Activated CD4-positive, alpha-beta T cell treated with anti-CD3 and anti-CD28 coated beads, Interleukin-2, Interleukin-6, amounts not matched to agents 100 ng/mL and 50 ng/mL, durations not matched to agents 16 hours and 8 hours (primary cell): ENCODE results near the gene FOXO1.

Experiments
- DNase-seq: peaks from one replicate; pipeline ENCODE4 v3.0.0-alpha.2; 2020

The FOXO1 gene

DNA sequence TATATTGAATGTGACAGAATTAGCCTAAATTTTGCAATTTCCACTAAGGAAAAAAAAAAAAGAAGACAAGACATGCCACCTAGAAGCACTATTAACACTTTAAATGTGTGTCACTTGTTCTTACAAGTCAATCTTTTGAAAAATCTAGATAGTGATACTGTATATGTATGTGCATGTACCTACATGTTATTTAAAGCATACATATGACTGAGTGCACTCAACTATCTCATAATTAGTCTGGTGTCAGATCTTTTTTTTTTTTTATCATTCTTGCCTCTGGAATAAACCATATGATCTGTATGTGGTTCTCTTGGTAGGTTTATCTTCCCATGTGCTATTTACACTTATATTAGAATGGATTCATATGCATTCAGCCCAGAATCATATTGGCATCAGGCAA is 62.3 kb downstream of the FOXO1 start:
- DNase-seq, result no peak

DNA sequence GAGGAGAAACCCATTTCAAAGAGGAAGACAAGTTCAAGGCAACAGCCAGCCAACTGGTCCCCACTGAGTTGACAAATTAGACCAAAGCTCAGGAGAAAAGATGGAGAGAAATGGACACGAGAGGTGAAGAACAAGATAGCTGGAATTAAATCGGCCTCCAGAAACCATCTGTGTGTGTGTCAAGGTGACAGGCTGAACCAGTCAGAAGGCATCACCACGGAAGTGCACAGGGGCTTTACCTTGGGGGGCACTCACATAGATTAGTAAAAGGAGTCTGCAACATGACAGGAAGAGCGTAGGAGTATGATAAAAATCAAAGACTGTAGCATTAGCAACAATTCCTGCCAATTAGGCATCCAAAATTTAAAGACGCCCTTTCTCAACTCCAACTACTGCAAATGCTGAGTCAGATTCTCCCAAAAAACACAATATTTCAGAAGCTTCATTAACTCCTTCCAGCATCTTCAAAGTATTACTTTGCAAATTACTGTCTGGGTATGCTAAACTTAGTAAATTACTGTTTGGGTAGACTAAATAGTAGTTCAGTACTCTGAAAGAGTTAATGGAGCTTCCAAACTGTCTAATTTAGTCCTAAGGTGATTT is 66.2 kb downstream of the FOXO1 start:
- peak; percentile 33 for DNase-seq

DNA sequence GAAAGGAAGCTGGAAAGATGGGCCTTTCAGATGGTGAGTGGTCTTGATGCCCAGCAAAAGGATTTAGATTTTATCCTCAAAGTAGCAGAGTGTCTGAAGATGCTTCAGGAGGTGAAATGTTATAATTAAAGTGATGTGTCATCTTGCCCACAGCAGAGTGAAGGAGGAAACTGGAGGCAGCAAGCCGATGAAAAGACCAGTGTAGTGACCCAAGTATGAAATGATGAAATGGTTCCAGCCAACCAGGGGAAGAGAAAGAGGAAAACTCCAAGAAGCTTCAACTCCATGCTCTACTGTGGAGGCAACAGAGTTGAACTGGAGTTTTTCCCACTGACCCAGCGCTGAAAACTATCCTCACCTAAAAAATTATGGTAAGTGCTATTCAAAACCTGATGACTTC is 66.7 kb downstream of the FOXO1 start:
- no peak for DNase-seq

- DNase-seq, result peak; percentile 44
Observed at GRCh38 chr13:40599124-40599523, 67.3 kb downstream of the FOXO1 start.

GRCh38 chr13:40598569-40598968 is 67.9 kb downstream of the FOXO1 start:
- DNase-seq, result no peak

- no peak for DNase-seq
Observed at GRCh38 chr13:40597735-40598365, 68.6 kb downstream of the FOXO1 start.

DNA sequence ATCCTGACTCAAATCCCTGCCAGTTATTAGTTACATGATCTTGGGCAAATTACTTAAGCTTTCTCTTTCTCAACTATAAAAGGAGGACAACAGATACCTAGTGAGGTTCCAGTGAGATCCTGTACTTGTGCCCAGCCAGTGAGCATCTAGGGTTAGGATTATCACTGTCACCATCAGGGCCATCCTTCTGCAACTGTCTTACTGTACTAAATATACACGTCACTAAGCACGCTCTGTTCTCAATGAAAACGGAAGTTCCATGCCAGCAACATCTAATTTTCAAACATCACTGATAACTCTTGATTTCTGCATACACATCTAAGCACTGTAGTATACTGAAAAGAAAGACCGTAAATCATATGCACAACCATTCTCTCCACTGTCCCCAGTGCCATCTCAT is 70.0 kb downstream of the FOXO1 start:
- no peak for DNase-seq

- no peak for DNase-seq
Observed at GRCh38 chr13:40595693-40596092, 70.7 kb downstream of the FOXO1 start.

DNA sequence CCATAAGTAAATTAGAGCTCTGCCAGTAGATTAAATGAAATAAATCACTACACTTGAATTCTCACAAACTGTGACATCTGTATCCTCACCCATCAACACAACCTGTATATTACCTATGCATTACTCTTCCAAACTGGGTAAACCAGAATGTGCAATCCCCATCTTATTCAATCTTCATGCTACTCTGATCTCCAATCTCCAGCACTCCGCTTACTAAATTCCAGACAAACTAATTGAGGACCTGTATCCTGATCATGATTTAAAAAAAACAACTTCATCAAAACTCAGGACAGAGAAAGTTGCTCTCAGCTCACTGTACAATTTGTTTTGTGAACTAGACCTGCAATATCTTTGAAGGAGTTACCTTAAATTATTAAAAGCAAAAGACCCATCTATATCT is 74.4 kb downstream of the FOXO1 start:
- DNase-seq, result no peak

GRCh38 chr13:40591091-40591490 is 75.3 kb downstream of the FOXO1 start:
- no peak for DNase-seq

- DNase-seq, result no peak
Observed at GRCh38 chr13:40590112-40590862, 76.2 kb downstream of the FOXO1 start.

GRCh38 chr13:40589285-40590109 is 76.9 kb downstream of the FOXO1 start:
- peak; percentile 34 for DNase-seq

DNA sequence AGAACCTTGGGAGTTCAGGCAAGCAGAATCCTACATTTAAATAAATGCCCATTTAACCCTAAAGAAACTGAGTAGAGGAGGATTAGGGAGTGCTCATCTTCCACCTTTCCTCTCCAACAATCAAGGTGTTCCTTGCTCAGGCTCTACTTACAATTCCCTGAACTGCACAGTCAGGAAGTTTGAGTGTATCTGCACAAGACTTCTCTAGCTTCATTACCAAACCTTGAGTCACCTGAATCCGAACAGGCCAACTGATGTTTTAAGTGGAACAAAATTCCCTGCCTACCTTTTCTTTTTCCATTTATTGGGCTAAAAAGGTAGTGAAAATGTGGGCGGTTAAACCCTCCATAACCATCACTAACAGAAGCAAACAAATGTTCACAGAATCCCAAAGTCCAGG is 78.3 kb downstream of the FOXO1 start:
- no peak for DNase-seq

DNA sequence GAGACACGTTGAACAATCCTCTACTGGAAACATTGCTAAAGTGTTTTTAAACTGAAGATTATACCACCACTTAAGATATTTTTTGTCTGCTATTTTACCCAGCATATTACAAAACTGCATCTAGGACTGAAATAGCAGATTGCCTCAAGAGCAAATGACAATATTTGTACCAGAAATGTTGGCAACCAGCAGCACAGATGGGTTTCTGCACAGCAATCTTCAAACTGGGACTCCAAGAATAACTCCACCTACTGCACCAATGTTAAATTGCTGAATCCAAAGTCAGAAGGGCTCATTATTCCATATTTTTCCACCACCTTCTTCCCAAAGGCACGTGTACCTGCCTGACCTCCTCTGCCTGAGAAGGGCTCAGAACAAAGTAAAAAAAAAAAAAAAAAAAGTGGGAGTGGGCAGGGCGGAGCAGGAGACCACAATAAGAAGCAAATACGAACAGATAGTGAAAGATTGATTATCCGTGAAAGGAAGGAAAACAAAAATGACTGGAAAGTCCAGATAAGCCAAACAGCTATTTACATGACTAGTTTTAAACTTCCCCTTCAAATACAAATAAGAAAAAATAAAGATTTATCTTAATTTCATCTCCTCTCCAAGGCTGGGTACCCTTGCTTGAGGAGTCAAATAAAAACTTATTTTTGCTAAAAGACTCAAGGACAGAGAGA is 79.4 kb downstream of the FOXO1 start:
- DNase-seq, result no peak

DNA sequence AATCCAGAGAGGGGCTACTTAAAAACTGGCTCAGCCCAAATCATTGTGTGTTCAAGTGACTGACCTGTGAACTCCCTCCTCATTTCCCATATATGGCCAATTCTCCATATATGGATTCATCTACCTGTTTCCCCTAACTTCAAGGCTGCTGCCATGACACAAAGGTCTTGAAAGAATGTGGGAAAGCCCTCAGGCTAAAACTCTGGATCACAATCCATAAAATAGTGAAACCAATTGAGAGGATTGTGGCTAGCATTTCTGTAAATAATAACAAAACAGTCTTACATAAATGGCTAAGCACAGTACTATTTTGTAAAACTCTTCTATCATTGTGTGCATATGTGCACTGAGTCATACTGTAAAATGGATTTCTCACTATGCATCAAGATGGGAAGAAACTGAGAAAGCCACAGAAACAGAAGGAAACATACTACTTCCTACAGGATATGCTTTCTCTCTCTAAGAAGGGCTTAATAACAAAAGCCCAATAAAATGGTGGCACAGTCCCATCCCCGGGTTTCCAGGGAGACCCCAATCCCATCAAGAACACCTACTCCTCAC is 80.5 kb downstream of the FOXO1 start:
- DNase-seq, result peak; percentile 36

DNA sequence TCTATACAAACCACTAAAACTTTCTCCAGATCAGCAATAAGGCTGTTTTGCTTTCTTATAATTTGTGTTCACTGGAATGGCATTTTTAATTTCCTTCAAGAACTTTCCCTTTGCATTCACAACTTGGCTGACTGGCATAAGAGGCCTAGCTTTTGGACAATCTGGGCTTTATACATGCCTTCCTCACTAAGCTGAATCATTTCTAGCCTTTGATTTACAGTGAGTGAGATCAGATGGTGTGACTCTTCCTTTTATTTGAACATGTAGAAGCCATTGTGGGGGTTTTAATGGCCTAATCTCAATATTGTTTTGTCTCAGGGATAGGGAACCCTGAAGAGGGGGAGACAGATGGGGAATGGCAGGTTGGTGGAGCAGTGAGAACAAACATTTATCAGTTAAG is 82.7 kb downstream of the FOXO1 start:
- DNase-seq, result no peak

DNA sequence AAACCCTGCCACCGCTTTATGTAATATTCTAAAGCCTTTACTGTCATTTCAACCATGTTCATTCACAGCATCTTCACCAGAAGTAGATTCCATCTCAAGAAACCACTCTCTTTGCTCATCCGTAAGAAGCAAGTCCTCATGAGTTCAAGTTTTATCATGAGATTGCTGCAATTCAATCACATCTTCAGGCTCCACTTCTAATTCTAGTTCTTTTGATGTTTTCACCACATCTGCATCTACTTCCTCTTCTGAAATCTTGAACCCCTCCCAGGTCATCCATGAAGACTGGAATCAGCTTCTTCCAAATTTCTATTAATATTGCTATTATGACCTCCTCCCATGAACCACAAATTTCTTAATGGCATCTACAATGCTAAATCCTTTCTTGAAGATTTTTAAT is 83.9 kb downstream of the FOXO1 start:
- no peak for DNase-seq

GRCh38 chr13:40581277-40581579 is 85.2 kb downstream of the FOXO1 start:
- DNase-seq, result no peak

GRCh38 chr13:40580566-40581276 is 85.7 kb downstream of the FOXO1 start:
- no peak for DNase-seq

- DNase-seq, result no peak
Observed at GRCh38 chr13:40579535-40579934, 86.9 kb downstream of the FOXO1 start.

DNA sequence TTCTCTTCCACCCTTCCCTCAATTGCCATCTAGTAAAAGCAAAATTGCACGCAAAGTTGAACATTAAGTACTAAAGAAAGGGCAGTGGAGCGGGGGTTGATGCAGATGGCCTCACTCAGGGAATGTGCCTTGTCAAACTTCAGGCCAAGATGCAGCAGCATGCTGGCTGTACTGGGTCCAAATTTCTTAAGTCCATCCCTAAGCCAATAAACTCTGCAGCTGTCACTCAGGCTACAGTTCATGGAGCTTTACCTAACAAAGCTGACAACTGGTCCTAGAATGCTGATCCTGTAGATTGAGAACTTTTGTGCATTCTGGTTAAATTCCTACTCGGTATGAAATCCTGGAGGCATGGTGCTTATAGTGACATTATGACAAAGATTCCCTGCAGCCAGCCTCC is 88.4 kb downstream of the FOXO1 start:
- DNase-seq, result no peak

GRCh38 chr13:40576369-40576768 is 90.1 kb downstream of the FOXO1 start:
- DNase-seq, result no peak
